H1 (cell line): Measurements from ENCODE around the gene PML. TPM values are rescaled to one million over a fixed set of nuclear protein-coding genes. Genes with fewer than 3 reads are reported as not detected.
"Not testable (repeated sequence)": the region's sequence is repeated elsewhere in the genome, so short reads cannot be mapped to it uniquely, and the experiment has no call there.

ENCODE experiments used
- CTCF ChIA-PET: fragments of 300-600 bp; sonication (Branson Sonifier 250); formaldehyde crosslinking; loops from one replicate; lab custom pipeline; 2021; ENCODE audit not compliant: partially characterized antibody; lab: Charles Lee
- POLR2A ChIA-PET: fragments of 300-600 bp; sonication (Branson Sonifier 250); formaldehyde crosslinking; loops from one replicate; lab custom pipeline; 2021; ENCODE audit warnings: inconsistent platforms; ENCODE audit not compliant: partially characterized antibody; lab: Charles Lee
- DNase-seq, 2 experiments: peaks; one replicate each; pipeline versions ENCODE4 v3.0.0 to v3.0.0-alpha.2; 2010 to 2022; ENCODE audit warnings: low spot score in 2 of 2, low read depth in 1 of 2, mixed read lengths in 1 of 2
- FAIRE-seq: peaks from 2 replicates; lab custom pipeline; 2011; peaks lifted over from hg19 to GRCh38; lab: Jason Lieb, UNC
- H2AFZ ChIP-seq: 2 replicates; pipeline ENCODE4 v1.8.1; 2012; ENCODE audit warnings: low read length, inconsistent platforms
- H2AK5ac ChIP-seq: 2 replicates; pipeline ENCODE4 v1.6.1; 2013; ENCODE audit warnings: low read depth, low read length
- H2BK120ac ChIP-seq: replicated peaks from 2 replicates; pipeline ENCODE3; 2013; ENCODE audit warnings: low read depth, low read length, inconsistent platforms
- H2BK12ac ChIP-seq: 2 replicates; pipeline ENCODE4 v1.6.1; 2013; ENCODE audit warnings: low read depth, low read length
- H2BK15ac ChIP-seq: 2 replicates; pipeline ENCODE4 v1.6.1; 2013; ENCODE audit warnings: low read length
- H2BK20ac ChIP-seq: 2 replicates; pipeline ENCODE4 v1.6.1; 2013; ENCODE audit warnings: low read length
- H2BK5ac ChIP-seq: 2 replicates; pipeline ENCODE4 v1.6.1; 2013; ENCODE audit warnings: low read depth, low read length
- H3K14ac ChIP-seq: 2 replicates; pipeline ENCODE4 v1.6.1; 2013; ENCODE audit warnings: inconsistent platforms; ENCODE audit not compliant: insufficient read length
- H3K18ac ChIP-seq: 2 replicates; pipeline ENCODE4 v1.6.1; 2013; ENCODE audit warnings: low read length; ENCODE audit errors: extremely low read depth
- H3K23ac ChIP-seq: 2 replicates; pipeline ENCODE4 v1.6.1; 2013; ENCODE audit warnings: inconsistent platforms; ENCODE audit not compliant: insufficient read length
- H3K23me2 ChIP-seq: 2 replicates; pipeline ENCODE4 v1.6.1; 2013; ENCODE audit warnings: low read depth, low read length
- H3K27ac ChIP-seq: 2 replicates; pipeline ENCODE4 v1.6.1; 2011; ENCODE audit warnings: low read depth, low read length, inconsistent platforms
- H3K27me3 ChIP-seq, 4 experiments: replicated peaks in 1 of 4; 1 replicate in 1 of 4; 2 replicates in 3 of 4; pipeline versions ENCODE4 v1.6.1 to v1.8.1; 2011 to 2013; ENCODE audit warnings: low read length in 3 of 4, mild to moderate bottlenecking in 3 of 4, inconsistent platforms in 2 of 4, mixed read lengths in 2 of 4, moderate library complexity in 1 of 4; ENCODE audit not compliant: control insufficient read depth in 3 of 4, insufficient read depth in 3 of 4; ENCODE audit errors: extremely low read depth in 1 of 4
- H3K36me3 ChIP-seq, 4 experiments: 2 replicates each; pipeline versions ENCODE4 v1.6.1 to v1.8.1; 2011 to 2013; ENCODE audit warnings: mild to moderate bottlenecking in 4 of 4, low read length in 3 of 4, moderate library complexity in 2 of 4, control low read depth in 1 of 4, inconsistent platforms in 1 of 4; ENCODE audit not compliant: insufficient read depth in 4 of 4, control insufficient read depth in 2 of 4
- H3K4ac ChIP-seq: replicated peaks from 2 replicates; pipeline ENCODE3; 2013; ENCODE audit warnings: low read length, low read depth, mixed read lengths, inconsistent platforms; ENCODE audit not compliant: insufficient read length
- H3K4me1 ChIP-seq, 4 experiments: replicated peaks in 1 of 4; 1 replicate in 1 of 4; 2 replicates in 3 of 4; pipeline versions ENCODE4 v1.6.1 to v1.8.1; 2011 to 2013; ENCODE audit warnings: low read length in 3 of 4, inconsistent platforms in 2 of 4, mixed read lengths in 1 of 4; ENCODE audit not compliant: insufficient read depth in 4 of 4, control insufficient read depth in 3 of 4
- H3K4me2 ChIP-seq, 2 experiments: 2 replicates each; pipeline versions ENCODE4 v1.6.1 to v1.8.1; 2011 to 2013; ENCODE audit warnings: low read depth in 2 of 2, low read length in 2 of 2, control low read depth in 1 of 2, inconsistent platforms in 1 of 2, mild to moderate bottlenecking in 1 of 2; ENCODE audit not compliant: insufficient read depth in 1 of 2
- H3K4me3 ChIP-seq, 4 experiments: fragments of 200-600, 300-600 bp in 1 of 4; sonication (generic), shearing (Covaris generic), sonication (Bioruptor Twin) in 1 of 4; 2 replicates each; pipeline versions ENCODE4 v1.5.1 to v1.8.1; 2011 to 2016; ENCODE audit warnings: low read length in 4 of 4, low read depth in 3 of 4, control low read depth in 2 of 4, inconsistent platforms in 2 of 4, mild to moderate bottlenecking in 2 of 4, mixed read lengths in 1 of 4, moderate library complexity in 1 of 4; ENCODE audit not compliant: insufficient read depth in 2 of 4; ENCODE audit errors: extremely low read depth in 1 of 4
- H3K56ac ChIP-seq: replicated peaks from 2 replicates; pipeline ENCODE3; 2013; ENCODE audit warnings: low read depth, mild to moderate bottlenecking, mixed read lengths, low read length, inconsistent platforms; ENCODE audit not compliant: insufficient read length
- H3K79me1 ChIP-seq: 2 replicates; pipeline ENCODE4 v1.6.1; 2013; ENCODE audit warnings: low read depth, low read length, control low read depth
- H3K79me2 ChIP-seq, 2 experiments: 2 replicates each; pipeline versions ENCODE4 v1.6.1 to v1.8.1; 2012 to 2013; ENCODE audit warnings: low read length in 2 of 2, mild to moderate bottlenecking in 2 of 2, inconsistent platforms in 1 of 2; ENCODE audit not compliant: insufficient read depth in 2 of 2, control insufficient read depth in 1 of 2
- H3K9ac ChIP-seq, 4 experiments: replicated peaks in 1 of 4; 1 replicate in 1 of 4; 2 replicates in 3 of 4; pipeline versions ENCODE4 v1.6.1 to v1.8.1; 2011 to 2013; ENCODE audit warnings: low read depth in 3 of 4, low read length in 3 of 4, control low read depth in 2 of 4, mild to moderate bottlenecking in 2 of 4, moderate library complexity in 2 of 4, inconsistent platforms in 1 of 4; ENCODE audit errors: extremely low read depth in 1 of 4
- H3K9me3 ChIP-seq, 2 experiments: 2 replicates each; pipeline versions ENCODE4 v1.6.1 to v1.8.1; 2012 to 2013; ENCODE audit warnings: mild to moderate bottlenecking in 2 of 2, moderate library complexity in 2 of 2, control low read depth in 1 of 2, inconsistent platforms in 1 of 2, low read depth in 1 of 2, low read length in 1 of 2, mixed read lengths in 1 of 2; ENCODE audit not compliant: insufficient read depth in 2 of 2
- H4K20me1 ChIP-seq, 2 experiments: replicated peaks in 1 of 2; 2 replicates each; pipeline versions ENCODE3 to v1.8.1; 2011 to 2013; ENCODE audit warnings: inconsistent platforms in 2 of 2, low read length in 2 of 2, mild to moderate bottlenecking in 1 of 2; ENCODE audit not compliant: insufficient read depth in 2 of 2, control insufficient read depth in 1 of 2
- H4K5ac ChIP-seq: 2 replicates; pipeline ENCODE4 v1.6.1; 2013; ENCODE audit warnings: low read length, low read depth, mixed read lengths, inconsistent platforms; ENCODE audit not compliant: insufficient read length
- H4K8ac ChIP-seq: 2 replicates; pipeline ENCODE4 v1.8.0; 2013; ENCODE audit warnings: mild to moderate bottlenecking, moderate library complexity, low read length, inconsistent platforms; ENCODE audit not compliant: insufficient read depth; ENCODE audit errors: extremely low read depth
- H4K91ac ChIP-seq: replicated peaks from 2 replicates; pipeline ENCODE3; 2013; ENCODE audit warnings: low read length, mixed read lengths, inconsistent platforms; ENCODE audit not compliant: insufficient read length
- WGBS, 2 experiments: shearing (Covaris generic) in 1 of 2; methylation state at CpG; one replicate each; pipeline versions ENCODE4 v1.1.6 to v1.1.7; 2013 to 2015; ENCODE audit warnings: low lambda C conversion rate in 2 of 2, mixed read lengths in 2 of 2, inconsistent platforms in 1 of 2, low coverage in 1 of 2, missing lambda C conversion rate in 1 of 2; ENCODE audit not compliant: insufficient replicate concordance in 2 of 2, insufficient coverage in 1 of 2, insufficient read length in 1 of 2; ENCODE audit errors: extremely low coverage in 1 of 2, missing lambda C conversion rate in 1 of 2; 5-methylcytosine and 5-hydroxymethylcytosine counted together
- polyA plus RNA-seq, 7 experiments: library from polyadenylated mRNA; depleted of rRNA in 3 of 7; stranded (reverse) in 5 of 7; unstranded in 2 of 7; fragments of >200 nt in 5 of 7; fragments of 200-250 nt in 2 of 7; gene quantifications; 1 replicate in 5 of 7; 2 replicates in 1 of 7; 4 replicates in 1 of 7; pipeline versions ENCODE4 v1.2.1 to v1.2.3, GENCODE V29; 2011 to 2013; ENCODE audit warnings: missing spikeins in 2 of 7, mixed read lengths in 2 of 7
- total RNA-seq: library from RNA; stranded (reverse); fragmentation: NEBNext Ultra II Directional; extraction: Animal tissue kit (Norgen Biotek cat#: 25700); gene quantifications from 2 replicates; pipeline ENCODE4 v1.2.1, GENCODE V29; 2021

The PML gene
- total and polyA plus RNA-seq, 2 of the 8 experiments (the other 6 are each of a cell fraction or from before 2014, with no cell fraction given) = 14.9 to 30.3 TPM

DNA sequence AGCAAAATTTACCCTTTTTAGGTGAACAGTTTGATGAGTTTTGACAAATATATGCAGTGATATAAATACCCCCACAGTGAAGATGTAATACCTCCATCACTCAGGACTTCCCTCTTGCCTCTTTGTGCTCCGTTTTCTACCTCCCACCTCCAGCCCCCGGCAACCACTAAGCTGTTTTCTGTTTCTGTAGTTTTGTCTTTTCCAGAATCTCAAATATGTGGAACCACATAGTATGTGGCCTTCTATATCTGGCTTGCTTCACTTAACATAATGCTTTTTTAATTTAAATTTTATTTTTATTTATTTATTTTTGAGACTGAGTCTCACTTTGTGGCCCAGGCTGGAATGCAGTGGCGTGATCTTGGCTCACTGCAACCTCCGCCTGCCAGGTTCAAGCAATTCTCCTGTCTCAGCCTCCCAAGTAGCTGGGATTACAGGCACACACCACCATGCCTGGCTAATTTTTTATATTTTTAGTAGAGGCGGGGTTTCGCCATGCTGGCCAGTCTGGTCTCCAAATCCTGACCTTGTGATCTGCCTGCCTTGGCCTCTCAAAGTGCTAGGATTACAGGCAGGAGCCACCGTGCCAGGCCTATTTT, 33.9 kb upstream of the PML start:
- H3K14ac ChIP-seq, H2AFZ ChIP-seq, H3K56ac ChIP-seq, H3K4me1 ChIP-seq, H2BK12ac ChIP-seq, H3K79me2 ChIP-seq, H3K9ac ChIP-seq, H3K36me3 ChIP-seq, H3K9me3 ChIP-seq, H3K23ac ChIP-seq, H3K27me3 ChIP-seq, H2AK5ac ChIP-seq, H4K8ac ChIP-seq, FAIRE-seq, H3K4me2 ChIP-seq, H2BK15ac ChIP-seq, H4K5ac ChIP-seq, H3K4me3 ChIP-seq, H4K91ac ChIP-seq, H3K23me2 ChIP-seq, H2BK120ac ChIP-seq, DNase-seq, H2BK20ac ChIP-seq, H3K18ac ChIP-seq, POLR2A ChIA-PET, H3K4ac ChIP-seq, H3K27ac ChIP-seq, H2BK5ac ChIP-seq, H3K79me1 ChIP-seq, H4K20me1 ChIP-seq: not testable (repeated sequence)
- CTCF ChIA-PET = interaction anchor here (1.0 to 2.9 kb wide), 7 partner anchors 9 to 87 kb away, joined by 3 to 12 read pairs (median 6); partner anchors contain the start of gene TBC1D21
- WGBS, 2 experiments = 87% methylated on average over 7 of the region's 7 CpGs; no CpG with 5 or more reads in 1 of the 2 experiments
